DOHH2 (cell line): ENCODE results near the gene NUDT8.

Experiments used
- H3F3A ChIP-seq: fragments of 200-600 bp; sonication (generic), shearing (Covaris generic); 2 replicates; pipeline ENCODE4 v1.6.0; 2016; ENCODE audit warnings: antibody characterized with exemption, mild to moderate bottlenecking; ENCODE audit not compliant: control insufficient read depth, insufficient read depth
- H3K27ac ChIP-seq: fragments of 200-600 bp; sonication (generic); 2 replicates; pipeline ENCODE4 v1.5.1; 2014; ENCODE audit warnings: low read depth, mild to moderate bottlenecking, low read length, moderate library complexity
- H3K27me3 ChIP-seq: fragments of 200-600 bp; sonication (generic); 2 replicates; pipeline ENCODE4 v1.6.1; 2014; ENCODE audit warnings: mild to moderate bottlenecking, low read length, mixed read lengths; ENCODE audit not compliant: control insufficient read depth
- H3K36me3 ChIP-seq: fragments of 200-600 bp; sonication (generic); 2 replicates; pipeline ENCODE4 v1.6.1; 2014; ENCODE audit warnings: mild to moderate bottlenecking, low read length, moderate library complexity, mixed read lengths; ENCODE audit not compliant: control insufficient read depth
- H3K4me1 ChIP-seq: fragments of 200-600 bp; sonication (generic); 2 replicates; pipeline ENCODE4 v1.6.1; 2014; ENCODE audit warnings: mild to moderate bottlenecking, low read length, mixed read lengths; ENCODE audit not compliant: control insufficient read depth
- H3K4me2 ChIP-seq: fragments of 200-600 bp; sonication (generic); 2 replicates; pipeline ENCODE4 v1.6.0; 2014; ENCODE audit warnings: mild to moderate bottlenecking, low read length, moderate library complexity
- H3K4me3 ChIP-seq: fragments of 200-600 bp; sonication (generic); 2 replicates; pipeline ENCODE4 v1.5.1; 2014; ENCODE audit warnings: mild to moderate bottlenecking, low read length, mixed read lengths
- H3K79me2 ChIP-seq: fragments of 200-600 bp; sonication (generic); 2 replicates; pipeline ENCODE4 v1.6.1; 2014; ENCODE audit warnings: mild to moderate bottlenecking, low read length, mixed read lengths; ENCODE audit not compliant: control insufficient read depth
- H3K9me2 ChIP-seq: fragments of 200-600 bp; sonication (generic); replicated peaks from 2 replicates; pipeline ENCODE4 v1.6.1; 2014; ENCODE audit warnings: mild to moderate bottlenecking, low read length, mixed read lengths; ENCODE audit not compliant: control insufficient read depth
- H3K9me3 ChIP-seq: fragments of 200-600 bp; sonication (generic); 2 replicates; pipeline ENCODE4 v1.6.1; 2014; ENCODE audit warnings: antibody characterized with exemption, low read length, mixed read lengths; ENCODE audit not compliant: control insufficient read depth, insufficient read depth
- H4K20me1 ChIP-seq: fragments of 200-600 bp; sonication (generic); 2 replicates; pipeline ENCODE4 v1.6.0; 2014; ENCODE audit warnings: low read depth, mild to moderate bottlenecking, antibody characterized with exemption, low read length, moderate library complexity; ENCODE audit not compliant: control insufficient read depth, insufficient read depth
- EZH2phosphoT487 ChIP-seq: fragments of 200-600 bp; sonication (generic); IDR thresholded peaks from 2 replicates; pipeline ENCODE4 v1.6.1; 2017; ENCODE audit warnings: borderline replicate concordance, mild to moderate bottlenecking, antibody characterized with exemption, low read length, moderate library complexity, mixed read lengths
- TF ChIP-seq, protein P1 (sequence below): fragments of 200-600 bp; sonication (generic); IDR thresholded peaks from one replicate; pipeline ENCODE4 v1.5.1; 2014; ENCODE audit warnings: antibody characterized with exemption, mild to moderate bottlenecking, low read depth, low read length; ENCODE audit not compliant: poor library complexity, severe bottlenecking

NUDT8 gene

DNA sequence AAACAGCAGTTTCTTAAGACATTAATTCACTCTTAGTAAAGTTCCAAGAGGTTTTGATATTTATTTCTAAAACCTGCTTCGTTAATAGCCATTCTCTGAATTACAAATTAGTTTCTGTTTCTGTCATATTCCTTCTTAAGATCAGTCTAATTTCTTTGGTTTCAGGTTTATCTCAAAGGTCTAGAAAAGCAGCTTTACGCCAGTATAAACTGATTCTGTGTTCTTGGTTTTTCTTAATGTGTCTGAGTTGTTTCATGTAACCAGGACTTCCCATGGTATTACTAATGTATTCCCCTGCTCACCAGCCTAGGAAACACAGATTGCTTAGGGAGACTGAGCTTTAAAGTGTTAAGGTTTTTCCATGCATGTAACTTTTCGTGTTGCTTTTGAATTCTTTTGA is 27.6 kb upstream of the NUDT8 start:
- Histone ChIP-seq H3K27ac (peak overlapping the region; percentile 95), H3K4me3 (0 out of 2 replicates have a peak overlapping the region, but pooled peaks have one; percentile 53), H3F3A (peaks cover 30% of the 10 kb centered on the region)

DNA sequence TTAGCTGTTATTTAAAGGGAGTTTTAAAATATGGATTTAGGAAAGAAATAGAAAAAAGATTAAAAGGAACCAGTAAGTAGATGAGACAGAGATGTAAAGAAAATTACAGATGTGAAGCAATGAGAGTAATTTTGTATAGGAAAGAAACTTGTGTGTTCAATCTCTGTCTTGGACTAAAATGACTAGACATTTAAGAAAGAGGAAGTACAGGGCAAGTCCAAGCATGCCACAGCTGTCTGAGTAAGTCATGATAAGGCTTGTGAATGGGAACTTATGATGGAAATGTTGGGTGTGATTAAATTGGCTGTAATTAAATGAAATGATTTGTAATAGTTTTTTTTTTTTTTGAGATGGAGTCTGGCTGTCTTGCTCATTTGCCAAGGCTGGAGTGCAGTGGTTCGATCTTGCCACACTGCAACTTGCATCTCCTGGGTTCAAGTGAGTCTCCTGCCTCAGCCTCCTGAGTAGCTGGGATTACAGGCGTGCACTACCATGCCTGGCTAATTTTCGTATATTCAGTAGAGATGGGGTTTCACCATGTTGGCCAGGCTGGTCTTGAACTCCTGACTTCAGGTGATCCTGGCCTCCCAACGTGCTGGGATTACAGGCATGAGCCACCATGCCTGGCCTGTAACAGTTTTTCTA is 26.7 kb upstream of the NUDT8 start:
- no peaks in the 10 kb centered on the region for H3K79me2 ChIP-seq
- H3K36me3 ChIP-seq: peaks cover 24% of the 10 kb centered on the region
- no peak overlapping the region for H3K27ac ChIP-seq
- H4K20me1 ChIP-seq: no peaks in the 10 kb centered on the region
- peaks cover 30% of the 10 kb centered on the region for H3K9me3 ChIP-seq
- H3K4me2 ChIP-seq: no peak overlapping the region
- no peak overlapping the region for H3K4me3 ChIP-seq
- no peaks in the 10 kb centered on the region for H3K9me2 ChIP-seq
- peaks cover 51% of the 10 kb centered on the region for H3K4me1 ChIP-seq
- peaks cover 29% of the 10 kb centered on the region for H3F3A ChIP-seq
- H3K27me3 ChIP-seq: no peaks in the 10 kb centered on the region
- no peak for TF ChIP-seq EZH2phosphoT487
- TF ChIP-seq, protein P1, sequence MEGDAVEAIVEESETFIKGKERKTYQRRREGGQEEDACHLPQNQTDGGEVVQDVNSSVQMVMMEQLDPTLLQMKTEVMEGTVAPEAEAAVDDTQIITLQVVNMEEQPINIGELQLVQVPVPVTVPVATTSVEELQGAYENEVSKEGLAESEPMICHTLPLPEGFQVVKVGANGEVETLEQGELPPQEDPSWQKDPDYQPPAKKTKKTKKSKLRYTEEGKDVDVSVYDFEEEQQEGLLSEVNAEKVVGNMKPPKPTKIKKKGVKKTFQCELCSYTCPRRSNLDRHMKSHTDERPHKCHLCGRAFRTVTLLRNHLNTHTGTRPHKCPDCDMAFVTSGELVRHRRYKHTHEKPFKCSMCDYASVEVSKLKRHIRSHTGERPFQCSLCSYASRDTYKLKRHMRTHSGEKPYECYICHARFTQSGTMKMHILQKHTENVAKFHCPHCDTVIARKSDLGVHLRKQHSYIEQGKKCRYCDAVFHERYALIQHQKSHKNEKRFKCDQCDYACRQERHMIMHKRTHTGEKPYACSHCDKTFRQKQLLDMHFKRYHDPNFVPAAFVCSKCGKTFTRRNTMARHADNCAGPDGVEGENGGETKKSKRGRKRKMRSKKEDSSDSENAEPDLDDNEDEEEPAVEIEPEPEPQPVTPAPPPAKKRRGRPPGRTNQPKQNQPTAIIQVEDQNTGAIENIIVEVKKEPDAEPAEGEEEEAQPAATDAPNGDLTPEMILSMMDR: no peak

More for the DNA sequence above, 27.6 kb upstream of the NUDT8 start:
- H3K4me2 ChIP-seq: no peak overlapping the region
- TF ChIP-seq, protein P1: no peak
- TF ChIP-seq EZH2phosphoT487: no peak
- H3K27me3 ChIP-seq: no peaks in the 10 kb centered on the region
- peaks cover 42% of the 10 kb centered on the region for H3K4me1 ChIP-seq
- peaks cover 30% of the 10 kb centered on the region for H3K9me3 ChIP-seq
- H4K20me1 ChIP-seq: no peaks in the 10 kb centered on the region
- peaks cover 24% of the 10 kb centered on the region for H3K36me3 ChIP-seq
- no peaks in the 10 kb centered on the region for H3K9me2 ChIP-seq
- no peaks in the 10 kb centered on the region for H3K79me2 ChIP-seq

GRCh38 chr11:67654225-67654624 is 24.5 kb upstream of the NUDT8 start:
- H3K4me1 ChIP-seq: peaks cover 57% of the 10 kb centered on the region
- H3K36me3 ChIP-seq: peaks cover 28% of the 10 kb centered on the region
- no peaks in the 10 kb centered on the region for H3K27me3 ChIP-seq
- H3K79me2 ChIP-seq: no peaks in the 10 kb centered on the region
- H3K27ac ChIP-seq: no peak overlapping the region
- H3K4me2 ChIP-seq: no peak overlapping the region
- peaks cover 36% of the 10 kb centered on the region for H3K9me3 ChIP-seq
- H3K9me2 ChIP-seq: no peaks in the 10 kb centered on the region
- no peaks in the 10 kb centered on the region for H4K20me1 ChIP-seq
- peaks cover 44% of the 10 kb centered on the region for H3F3A ChIP-seq
- no peak for TF ChIP-seq EZH2phosphoT487
- TF ChIP-seq, protein P1: no peak
- H3K4me3 ChIP-seq: no peak overlapping the region
